ENCODE results near the gene DIPK2A.

- no peak for TF ChIP-seq CEBPB (IDR thresholded peaks at IDR 0.05; ENCODE audit: low read depth, low read length)
- no peak for TF ChIP-seq ELK1 (IDR thresholded peaks at IDR 0.05; ENCODE audit: borderline replicate concordance, low read depth, low read length)
- TF ChIP-seq MXI1 (IDR thresholded peaks at IDR 0.05; ENCODE audit: borderline replicate concordance, low read depth, low read length) = no peak
- TF ChIP-seq, protein P1, sequence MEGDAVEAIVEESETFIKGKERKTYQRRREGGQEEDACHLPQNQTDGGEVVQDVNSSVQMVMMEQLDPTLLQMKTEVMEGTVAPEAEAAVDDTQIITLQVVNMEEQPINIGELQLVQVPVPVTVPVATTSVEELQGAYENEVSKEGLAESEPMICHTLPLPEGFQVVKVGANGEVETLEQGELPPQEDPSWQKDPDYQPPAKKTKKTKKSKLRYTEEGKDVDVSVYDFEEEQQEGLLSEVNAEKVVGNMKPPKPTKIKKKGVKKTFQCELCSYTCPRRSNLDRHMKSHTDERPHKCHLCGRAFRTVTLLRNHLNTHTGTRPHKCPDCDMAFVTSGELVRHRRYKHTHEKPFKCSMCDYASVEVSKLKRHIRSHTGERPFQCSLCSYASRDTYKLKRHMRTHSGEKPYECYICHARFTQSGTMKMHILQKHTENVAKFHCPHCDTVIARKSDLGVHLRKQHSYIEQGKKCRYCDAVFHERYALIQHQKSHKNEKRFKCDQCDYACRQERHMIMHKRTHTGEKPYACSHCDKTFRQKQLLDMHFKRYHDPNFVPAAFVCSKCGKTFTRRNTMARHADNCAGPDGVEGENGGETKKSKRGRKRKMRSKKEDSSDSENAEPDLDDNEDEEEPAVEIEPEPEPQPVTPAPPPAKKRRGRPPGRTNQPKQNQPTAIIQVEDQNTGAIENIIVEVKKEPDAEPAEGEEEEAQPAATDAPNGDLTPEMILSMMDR (conservative IDR thresholded peaks at IDR 0.05; ENCODE audit: low read depth, low read length) = no peak
- no peak for TF ChIP-seq POLR2A (IDR thresholded peaks at IDR 0.05; ENCODE audit: low read depth, low read length)
- TF ChIP-seq RCOR1 (IDR thresholded peaks at IDR 0.05; ENCODE audit: insufficient replicate concordance, low read length) = no peak
- no peak for TF ChIP-seq CHD1 (IDR thresholded peaks at IDR 0.05; ENCODE audit: low read depth, low read length)
- TF ChIP-seq BHLHE40 (IDR thresholded peaks at IDR 0.05; ENCODE audit: low read depth, low read length) = no peak
- no peak for TF ChIP-seq RAD21 (IDR thresholded peaks at IDR 0.05; ENCODE audit: low read length)
- no peak for TF ChIP-seq USF2 (IDR thresholded peaks at IDR 0.05; ENCODE audit: low read depth, low read length)
- no peak for TF ChIP-seq MAZ (IDR thresholded peaks at IDR 0.05; ENCODE audit: borderline replicate concordance, low read depth, low read length)
- TF ChIP-seq MAFK (IDR thresholded peaks at IDR 0.05; ENCODE audit: low read depth, low read length) = no peak
- no peak for TF ChIP-seq RFX5 (IDR thresholded peaks at IDR 0.05; ENCODE audit: low read depth, low read length)
- TF ChIP-seq SMC3 (IDR thresholded peaks at IDR 0.05; ENCODE audit: low read depth, low read length) = no peak
Measured at GRCh38 chr3:143956838-143957237, 14.8 kb upstream of the DIPK2A start.

Measured in IMR-90 (cell line).